Measurements from ENCODE around the gene VIT. TPM values are rescaled to one million over a fixed set of nuclear protein-coding genes. Genes with fewer than 3 reads are reported as not detected.

VIT gene
- polyA plus RNA-seq, 3 donors = not detected

DNA sequence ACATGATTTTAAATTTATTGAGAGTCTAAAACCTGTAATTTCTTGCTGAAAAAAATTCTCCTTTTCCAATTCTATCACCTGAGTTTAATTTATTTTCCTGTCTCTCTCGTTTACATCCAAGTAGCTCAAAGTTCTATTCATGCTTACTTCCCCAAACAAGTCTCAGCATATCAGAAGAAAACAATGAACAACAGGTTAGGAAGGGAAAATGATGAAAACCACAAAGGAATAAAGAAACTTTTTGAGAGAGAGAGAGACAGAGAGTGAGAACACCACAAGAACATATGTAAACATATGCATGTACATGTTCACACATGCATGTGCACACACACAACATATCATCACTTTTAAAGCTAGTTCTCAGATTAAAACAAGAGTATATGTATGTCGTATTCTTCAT is 157.7 kb downstream of the VIT start:
- H2AFZ ChIP-seq (ENCODE audit: insufficient read depth, low read depth, low read length, poor library complexity, severe bottlenecking) = no peak overlapping the region
- H4K20me1 ChIP-seq (ENCODE audit: insufficient read depth, low read length) = no peaks in the 10 kb centered on the region
- no peak overlapping the region for H3K4me3 Mint-ChIP-seq
- H3K27ac ChIP-seq (ENCODE audit: low read depth in 1 of 2, low read length in 2 of 2) = no peak overlapping the region
- TF ChIP-seq, protein P1, sequence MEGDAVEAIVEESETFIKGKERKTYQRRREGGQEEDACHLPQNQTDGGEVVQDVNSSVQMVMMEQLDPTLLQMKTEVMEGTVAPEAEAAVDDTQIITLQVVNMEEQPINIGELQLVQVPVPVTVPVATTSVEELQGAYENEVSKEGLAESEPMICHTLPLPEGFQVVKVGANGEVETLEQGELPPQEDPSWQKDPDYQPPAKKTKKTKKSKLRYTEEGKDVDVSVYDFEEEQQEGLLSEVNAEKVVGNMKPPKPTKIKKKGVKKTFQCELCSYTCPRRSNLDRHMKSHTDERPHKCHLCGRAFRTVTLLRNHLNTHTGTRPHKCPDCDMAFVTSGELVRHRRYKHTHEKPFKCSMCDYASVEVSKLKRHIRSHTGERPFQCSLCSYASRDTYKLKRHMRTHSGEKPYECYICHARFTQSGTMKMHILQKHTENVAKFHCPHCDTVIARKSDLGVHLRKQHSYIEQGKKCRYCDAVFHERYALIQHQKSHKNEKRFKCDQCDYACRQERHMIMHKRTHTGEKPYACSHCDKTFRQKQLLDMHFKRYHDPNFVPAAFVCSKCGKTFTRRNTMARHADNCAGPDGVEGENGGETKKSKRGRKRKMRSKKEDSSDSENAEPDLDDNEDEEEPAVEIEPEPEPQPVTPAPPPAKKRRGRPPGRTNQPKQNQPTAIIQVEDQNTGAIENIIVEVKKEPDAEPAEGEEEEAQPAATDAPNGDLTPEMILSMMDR (IDR thresholded peaks at IDR 0.05) = no peak
- no peaks in the 10 kb centered on the region for H3K9me3 ChIP-seq (replicated peaks in 1 of 2; ENCODE audit: control insufficient read depth in 1 of 2, insufficient read depth in 1 of 2, low read length in 2 of 2)
- intact Hi-C loops (cut with micrococcal nuclease) = no loop called here
- H3K4me1 ChIP-seq (ENCODE audit: control insufficient read depth in 1 of 2, insufficient read depth in 2 of 2, low read length in 2 of 2) = no peaks in the 10 kb centered on the region
- H3K79me2 ChIP-seq (ENCODE audit: insufficient read depth, low read length) = no peaks in the 10 kb centered on the region
- no CpG with 5 or more reads among the region's 2 CpGs for WGBS (ENCODE audit: insufficient coverage)
- H3K4me2 ChIP-seq (replicated peaks; ENCODE audit: extremely low read depth, low read length, poor library complexity, severe bottlenecking) = no peak overlapping the region
- peaks cover 43 to 95% of the 10 kb centered on the region in 2 donors for H3K36me3 ChIP-seq (replicated peaks in 1 of 2; ENCODE audit: control insufficient read depth in 1 of 2, insufficient read depth in 2 of 2, low read length in 2 of 2)
- no peak overlapping the region for H3K27ac Mint-ChIP-seq
- DNase-seq = no peak
- no peaks in the 10 kb centered on the region for H3K27me3 ChIP-seq (ENCODE audit: control insufficient read depth in 2 of 2, insufficient read depth in 2 of 2, low read length in 2 of 2)
- H3K36me3 Mint-ChIP-seq = peaks cover 63 to 81% of the 10 kb centered on the region in 2 donors
- no peaks in the 10 kb centered on the region for H3K27me3 Mint-ChIP-seq (ENCODE audit: low read depth in 3 of 3)
- H3K4me3 ChIP-seq (replicated peaks in 1 of 3; ENCODE audit: low read depth in 2 of 3, low read length in 3 of 3) = no peak overlapping the region
- no peak overlapping the region for H3K9ac ChIP-seq (ENCODE audit: insufficient read depth, low read length, poor library complexity, severe bottlenecking)
- no peaks in the 10 kb centered on the region for H3K9me3 Mint-ChIP-seq
- no peaks in the 10 kb centered on the region for H3K4me1 Mint-ChIP-seq

DNA sequence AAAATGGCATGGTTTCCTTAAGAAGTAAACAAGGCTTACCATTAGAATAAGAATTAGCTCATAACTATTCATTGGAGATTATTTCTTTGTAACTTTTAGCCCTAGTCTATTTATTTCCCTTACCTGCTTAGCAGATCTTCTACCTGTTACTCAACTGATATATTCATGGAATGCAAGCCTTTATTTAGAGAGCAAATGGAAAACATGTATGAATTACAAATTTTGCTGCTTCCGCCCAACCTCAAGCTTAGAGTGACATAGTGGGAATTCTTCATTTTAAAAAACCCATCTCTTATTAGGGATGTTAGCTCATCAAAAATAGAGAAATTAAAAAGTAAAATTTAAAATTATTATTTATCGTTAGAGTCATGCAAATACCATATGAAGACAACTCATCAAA is 158.9 kb downstream of the VIT start:
- intact Hi-C loops (cut with micrococcal nuclease) = no loop called here
- no peaks in the 10 kb centered on the region for H3K4me1 ChIP-seq (ENCODE audit: control insufficient read depth in 1 of 2, insufficient read depth in 2 of 2, low read length in 2 of 2)
- no CpG with 5 or more reads among the region's 2 CpGs for whole genome bisulfite sequencing (ENCODE audit: insufficient coverage)
- Mint-ChIP-seq H3K27me3 (ENCODE audit: low read depth in 3 of 3) (peaks cover 0 to 2% (median 0%) of the 10 kb centered on the region in 3 donors), H3K9me3 (no peaks in the 10 kb centered on the region), H3K4me1 (no peaks in the 10 kb centered on the region), H3K27ac (no peak overlapping the region), H3K36me3 (peaks cover 62 to 80% of the 10 kb centered on the region in 2 donors), H3K4me3 (no peak overlapping the region)
- no peak for DNase-seq
- no peak overlapping the region for H3K4me3 ChIP-seq (replicated peaks in 1 of 3; ENCODE audit: low read depth in 2 of 3, low read length in 3 of 3)
- no peak overlapping the region for H3K4me2 ChIP-seq (replicated peaks; ENCODE audit: extremely low read depth, low read length, poor library complexity, severe bottlenecking)
- no peak overlapping the region for H3K9ac ChIP-seq (ENCODE audit: insufficient read depth, low read length, poor library complexity, severe bottlenecking)
- no peak overlapping the region for H2AFZ ChIP-seq (ENCODE audit: insufficient read depth, low read depth, low read length, poor library complexity, severe bottlenecking)
- H3K36me3 ChIP-seq (replicated peaks in 1 of 2; ENCODE audit: control insufficient read depth in 1 of 2, insufficient read depth in 2 of 2, low read length in 2 of 2) = peaks cover 36 to 93% of the 10 kb centered on the region in 2 donors
- TF ChIP-seq, protein P1 (IDR thresholded peaks at IDR 0.05) = no peak
- H3K79me2 ChIP-seq (ENCODE audit: insufficient read depth, low read length) = no peaks in the 10 kb centered on the region
- H3K27ac ChIP-seq (ENCODE audit: low read depth in 1 of 2, low read length in 2 of 2) = no peak overlapping the region
- no peaks in the 10 kb centered on the region for H4K20me1 ChIP-seq (ENCODE audit: insufficient read depth, low read length)
- no peaks in the 10 kb centered on the region for H3K27me3 ChIP-seq (ENCODE audit: control insufficient read depth in 2 of 2, insufficient read depth in 2 of 2, low read length in 2 of 2)
- H3K9me3 ChIP-seq (replicated peaks in 1 of 2; ENCODE audit: control insufficient read depth in 1 of 2, insufficient read depth in 1 of 2, low read length in 2 of 2) = no peaks in the 10 kb centered on the region
